ENCODE data around the gene ETFRF1. TPM values are rescaled to one million over a fixed set of nuclear protein-coding genes. Genes with fewer than 3 reads are reported as not detected.

Gene ETFRF1
- total and polyA plus RNA-seq, 7 donors = 13.5 to 63.5 (median 38.0) TPM

- peaks cover 0 to 13% (median 9%) of the 10 kb centered on the region in 4 donors for H3K4me1 ChIP-seq
- TF ChIP-seq POLR2A (IDR thresholded peaks at IDR 0.05) (no peak), CTCF (IDR thresholded peaks at IDR 0.05) (no peak), EP300 (IDR thresholded peaks at IDR 0.05) (no peak), POLR2AphosphoS5 (IDR thresholded peaks at IDR 0.05) (no peak)
- intact Hi-C loops (cut with DNase I) = loop anchor here (10.0 kb wide), 2 partner anchors 80 to 770 kb away; no protein-coding TSS in a partner anchor
- no peaks in the 10 kb centered on the region for H3K9me3 ChIP-seq
- WGBS, 2 donors = 69 to 87% methylated on average over 4 of the region's 4 CpGs
- H3K4me3 ChIP-seq = no peak overlapping the region
- no peak for DNase-seq
- no peaks in the 10 kb centered on the region for H3K36me3 ChIP-seq
- H3K27ac ChIP-seq = no peak overlapping the region
- no peaks in the 10 kb centered on the region for H3K27me3 ChIP-seq
Measured at GRCh38 chr12:25254271-25254880, 59.3 kb downstream of the ETFRF1 start.

Other genes starting within 250 kb of the ETFRF1 start
- gene BCAT1, start 246.1 kb upstream of the ETFRF1 start, total RNA-seq = 10 to 100 TPM in 3 of 4 donors, 1 to 10 TPM in 1; 7.9 to 20.3 (median 20.2) TPM
- 10 to 100 TPM in 1 of 3 donors, 1 to 10 TPM in 2; 2.1 to 12.0 (median 3.1) TPM for gene BCAT1, start 246.1 kb upstream of the ETFRF1 start, polyA plus RNA-seq
- gene DNAI7, start 77 bp upstream of the ETFRF1 start, total RNA-seq = 1 to 10 TPM in 2 of 4 donors, under 1 TPM in 1, not detected in 1; 0.36 to 1.2 (median 1.1) TPM
- under 1 TPM in 1 of 3 donors, not detected in 2; 0.13 TPM for gene DNAI7, start 77 bp upstream of the ETFRF1 start, polyA plus RNA-seq
- gene KRAS, start 55.7 kb downstream of the ETFRF1 start, total RNA-seq = 10 to 100 TPM; 19.4 to 24.0 (median 22.5) TPM
- gene KRAS, start 55.7 kb downstream of the ETFRF1 start, polyA plus RNA-seq = 10 to 100 TPM; 22.4 to 40.2 (median 26.4) TPM

Data from sigmoid colon (tissue), 7 donors.